Epithelial cell of proximal tubule (primary cell): Measurements from ENCODE around the gene ANKRD11. TPM values are rescaled to one million over a fixed set of nuclear protein-coding genes. Genes with fewer than 3 reads are reported as not detected.

ENCODE experiments used
- DNase-seq: peaks from one replicate; pipeline ENCODE4 v3.0.0-alpha.2; 2011; ENCODE audit warnings: low read depth
- H3K4me3 ChIP-seq: 2 replicates; pipeline ENCODE4 v1.5.1; 2011; ENCODE audit warnings: low read depth, mild to moderate bottlenecking, low read length
- total RNA-seq: library from RNA; depleted of rRNA; stranded (reverse); fragments of >200 nt; gene quantifications from 2 replicates; pipeline ENCODE4 v1.2.3, GENCODE V29; 2015
- TF ChIP-seq, protein P1 (sequence below): conservative IDR thresholded peaks from 2 replicates; pipeline ENCODE4 v1.5.1; 2012; ENCODE audit warnings: low read depth, mild to moderate bottlenecking, low read length

The ANKRD11 gene
- total RNA-seq, 1 donor from 2014 or later: 44.3 TPM

DNA sequence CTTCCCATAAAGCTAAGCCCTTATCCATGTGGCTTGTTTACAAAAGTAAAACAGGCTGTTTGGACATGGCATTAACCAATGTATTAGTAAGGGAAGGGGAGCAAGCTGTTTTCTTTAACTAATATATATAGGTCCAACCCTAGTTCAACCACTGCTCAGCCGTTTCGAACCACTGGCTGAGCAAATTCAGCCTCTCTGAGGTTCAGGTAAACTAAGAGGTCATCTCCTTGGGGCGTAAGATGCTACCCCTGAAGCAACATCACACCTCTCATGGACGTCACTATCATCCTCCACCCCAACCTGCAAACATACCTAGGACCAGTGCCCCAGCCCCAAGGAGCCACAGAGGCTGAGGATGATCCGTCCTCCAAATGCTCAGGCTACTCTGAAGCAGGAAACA is 45.2 kb downstream of the ANKRD11 start:
- no peak overlapping the region for H3K4me3 ChIP-seq
- TF ChIP-seq, protein P1, sequence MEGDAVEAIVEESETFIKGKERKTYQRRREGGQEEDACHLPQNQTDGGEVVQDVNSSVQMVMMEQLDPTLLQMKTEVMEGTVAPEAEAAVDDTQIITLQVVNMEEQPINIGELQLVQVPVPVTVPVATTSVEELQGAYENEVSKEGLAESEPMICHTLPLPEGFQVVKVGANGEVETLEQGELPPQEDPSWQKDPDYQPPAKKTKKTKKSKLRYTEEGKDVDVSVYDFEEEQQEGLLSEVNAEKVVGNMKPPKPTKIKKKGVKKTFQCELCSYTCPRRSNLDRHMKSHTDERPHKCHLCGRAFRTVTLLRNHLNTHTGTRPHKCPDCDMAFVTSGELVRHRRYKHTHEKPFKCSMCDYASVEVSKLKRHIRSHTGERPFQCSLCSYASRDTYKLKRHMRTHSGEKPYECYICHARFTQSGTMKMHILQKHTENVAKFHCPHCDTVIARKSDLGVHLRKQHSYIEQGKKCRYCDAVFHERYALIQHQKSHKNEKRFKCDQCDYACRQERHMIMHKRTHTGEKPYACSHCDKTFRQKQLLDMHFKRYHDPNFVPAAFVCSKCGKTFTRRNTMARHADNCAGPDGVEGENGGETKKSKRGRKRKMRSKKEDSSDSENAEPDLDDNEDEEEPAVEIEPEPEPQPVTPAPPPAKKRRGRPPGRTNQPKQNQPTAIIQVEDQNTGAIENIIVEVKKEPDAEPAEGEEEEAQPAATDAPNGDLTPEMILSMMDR: no peak
- no peak for DNase-seq

DNA sequence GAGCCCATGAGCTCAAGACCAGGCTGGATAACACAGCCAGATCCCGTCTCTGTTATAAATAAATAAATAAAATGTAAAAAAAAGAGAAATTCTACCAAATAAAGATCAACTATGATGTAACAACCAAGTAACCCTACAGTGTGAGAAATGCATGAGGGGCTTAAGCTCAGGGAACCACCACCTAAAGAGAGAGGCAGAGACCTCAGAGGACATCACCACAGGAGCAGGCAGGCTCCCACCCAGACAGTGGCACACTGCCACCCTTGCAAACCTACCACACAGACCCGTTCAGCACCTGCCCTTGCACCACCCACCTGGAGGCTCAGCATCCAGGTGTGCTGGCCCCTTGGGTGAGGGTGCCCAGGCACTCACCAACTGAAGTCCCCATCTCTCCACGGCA is 45.6 kb downstream of the ANKRD11 start:
- H3K4me3 ChIP-seq: no peak overlapping the region
- DNase-seq: no peak
- TF ChIP-seq, protein P1: no peak

DNA sequence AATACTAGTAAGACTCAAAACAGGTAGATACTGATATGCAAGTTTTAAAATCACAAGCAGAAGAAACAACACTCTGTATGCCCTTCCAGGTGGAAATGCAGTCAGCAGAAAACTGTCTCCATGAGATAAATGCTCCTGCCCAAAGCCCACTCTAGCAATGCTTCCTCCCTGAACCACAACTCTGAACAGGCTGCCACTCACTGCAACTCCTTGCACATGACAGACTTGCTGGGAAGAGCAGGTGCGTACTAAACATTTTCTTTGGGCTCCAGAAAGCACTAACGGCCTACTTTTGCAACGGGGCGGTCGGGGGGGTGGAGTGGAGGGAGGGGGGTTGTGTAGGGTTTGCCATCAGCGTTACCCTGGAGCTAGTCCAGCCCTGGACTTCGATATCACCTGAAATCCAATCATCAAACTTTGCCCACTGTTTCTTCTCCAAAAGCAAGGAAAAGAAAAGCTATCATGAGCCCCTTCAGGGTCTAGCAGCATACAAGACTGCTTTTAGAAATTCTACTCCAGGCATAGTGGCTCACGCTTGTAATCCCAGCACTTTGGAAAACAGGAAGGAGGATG is 46.1 kb downstream of the ANKRD11 start:
- no peak for DNase-seq
- TF ChIP-seq, protein P1: no peak
- no peak overlapping the region for H3K4me3 ChIP-seq

DNA sequence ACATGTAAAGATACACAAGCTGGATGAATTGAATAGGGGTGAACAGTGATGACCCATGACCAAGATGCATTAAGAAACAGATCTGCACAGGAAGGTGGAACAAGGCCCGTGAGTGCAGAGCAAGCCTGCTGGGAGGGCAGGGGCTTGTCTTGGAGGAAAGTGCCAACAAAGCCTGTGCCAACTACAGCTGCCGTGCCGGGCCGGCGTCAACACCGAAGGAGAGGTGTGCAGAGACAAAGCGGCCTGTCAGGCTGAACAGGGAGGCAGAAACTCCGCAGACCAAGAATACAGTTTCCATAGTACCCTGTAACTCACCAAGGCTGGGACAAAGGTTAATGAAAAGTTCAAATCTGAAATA is 46.7 kb downstream of the ANKRD11 start:
- TF ChIP-seq, protein P1: no peak
- no peak overlapping the region for H3K4me3 ChIP-seq
- DNase-seq: no peak

DNA sequence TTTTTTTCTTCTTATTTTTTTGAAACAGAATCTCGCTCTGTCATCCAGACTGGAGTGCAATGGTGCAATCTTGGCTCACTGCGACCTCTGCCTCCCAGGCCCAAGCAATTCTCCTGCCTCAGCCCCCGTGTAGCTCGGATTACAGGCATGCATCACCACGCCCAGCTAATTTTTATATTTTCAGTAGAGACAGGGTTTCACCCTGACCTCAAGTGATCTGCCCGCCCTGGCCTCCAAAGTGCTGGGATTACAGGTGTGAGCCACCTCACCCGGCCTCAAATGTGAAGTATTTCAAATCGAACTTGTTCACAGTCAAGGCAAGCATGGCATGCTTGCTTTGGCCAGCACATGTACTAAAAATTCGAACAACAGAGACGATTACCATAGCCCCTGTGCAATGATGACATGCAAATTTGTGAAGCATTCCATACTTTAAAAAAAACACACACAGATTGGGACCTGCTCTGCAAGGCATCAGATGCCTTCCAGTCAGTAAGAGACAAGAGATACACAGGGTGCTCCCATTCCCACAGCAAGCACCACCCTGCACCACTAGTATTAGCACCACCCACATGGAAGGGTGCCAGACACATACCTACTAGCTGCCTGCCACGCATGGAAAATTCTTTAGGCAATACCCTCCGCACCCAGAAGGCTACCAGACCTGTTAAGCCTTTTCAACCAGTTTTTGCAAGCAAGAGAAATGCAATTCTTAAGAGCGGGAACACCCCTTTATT is 47.2 kb downstream of the ANKRD11 start:
- DNase-seq: no peak
- no peak overlapping the region for H3K4me3 ChIP-seq
- TF ChIP-seq, protein P1: peak; percentile 25

DNA sequence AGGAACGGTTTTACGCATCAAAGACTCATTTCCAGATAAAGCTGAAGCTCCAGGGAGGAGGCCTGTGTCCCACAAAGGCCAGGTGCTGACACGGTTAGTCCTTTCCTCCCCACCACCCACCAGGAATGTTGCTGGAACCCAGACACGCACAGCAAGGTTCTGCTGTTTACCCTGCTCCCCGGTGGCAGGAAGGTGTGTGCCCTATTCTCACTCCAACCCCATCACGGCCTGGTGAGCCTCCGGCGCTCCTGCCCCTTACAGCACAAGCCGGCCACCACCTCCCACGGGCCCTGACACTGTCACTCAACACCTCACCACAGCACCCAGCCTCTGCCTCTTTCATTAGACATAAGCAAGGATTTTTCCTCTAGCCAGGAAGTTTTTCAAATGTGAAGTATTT is 47.8 kb downstream of the ANKRD11 start:
- H3K4me3 ChIP-seq: no peak overlapping the region
- no peak for DNase-seq
- TF ChIP-seq, protein P1: no peak

DNA sequence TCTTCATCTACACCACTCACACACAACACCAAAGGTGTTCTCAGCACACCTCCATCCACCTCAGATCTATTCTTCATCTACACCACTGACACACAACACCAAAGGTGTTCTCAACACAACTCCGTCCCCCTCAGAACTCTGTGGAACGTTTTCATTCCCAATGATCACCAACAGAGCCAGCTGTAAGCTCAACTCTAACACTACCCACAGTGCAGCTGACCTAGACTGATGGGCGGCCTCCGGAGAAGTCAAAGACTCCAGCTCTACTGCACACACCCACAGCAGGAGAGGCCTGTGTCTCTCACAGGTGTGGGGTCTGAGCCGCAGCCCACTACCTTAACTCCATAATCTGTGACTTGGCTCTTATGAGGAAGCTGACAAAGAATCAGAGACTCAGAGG is 50.7 kb downstream of the ANKRD11 start:
- no peak for DNase-seq
- TF ChIP-seq, protein P1: no peak
- H3K4me3 ChIP-seq: no peak overlapping the region
